GM18498 (cell line): ENCODE results near the gene SETDB2.

Source experiments
- ATAC-seq: cut with Tn5 transposase; IDR thresholded peaks from one replicate; pipeline ENCODE4 v1.9.1; 2021; ENCODE audit warnings: mild to moderate bottlenecking, moderate library complexity; ENCODE audit not compliant: unreplicated experiment

SETDB2 gene

GRCh38 chr13:49428041-49428763, 15.9 kb upstream of the SETDB2 start:
- ATAC-seq, result no peak

GRCh38 chr13:49429121-49429520, 15.0 kb upstream of the SETDB2 start:
- no peak for ATAC-seq

DNA sequence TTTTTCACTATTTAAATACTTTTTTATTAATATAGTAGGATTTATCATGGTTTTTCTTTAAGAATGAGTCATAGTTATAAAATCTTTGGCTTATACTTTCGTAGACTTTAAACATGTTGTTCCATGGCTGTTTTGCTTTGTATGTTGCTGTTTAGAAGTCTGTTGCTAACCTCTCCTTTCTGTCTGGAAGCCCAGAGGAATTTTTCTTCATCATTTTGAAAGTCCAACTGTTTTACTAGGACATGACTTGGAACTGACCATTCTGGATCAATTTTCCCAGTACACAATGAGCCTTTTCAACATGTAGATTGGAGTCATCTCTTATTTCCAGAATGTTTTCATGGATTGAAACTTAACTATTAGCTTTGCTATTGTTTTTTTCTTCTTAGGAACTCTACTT, 8.1 kb upstream of the SETDB2 start:
- ATAC-seq, result no peak

DNA sequence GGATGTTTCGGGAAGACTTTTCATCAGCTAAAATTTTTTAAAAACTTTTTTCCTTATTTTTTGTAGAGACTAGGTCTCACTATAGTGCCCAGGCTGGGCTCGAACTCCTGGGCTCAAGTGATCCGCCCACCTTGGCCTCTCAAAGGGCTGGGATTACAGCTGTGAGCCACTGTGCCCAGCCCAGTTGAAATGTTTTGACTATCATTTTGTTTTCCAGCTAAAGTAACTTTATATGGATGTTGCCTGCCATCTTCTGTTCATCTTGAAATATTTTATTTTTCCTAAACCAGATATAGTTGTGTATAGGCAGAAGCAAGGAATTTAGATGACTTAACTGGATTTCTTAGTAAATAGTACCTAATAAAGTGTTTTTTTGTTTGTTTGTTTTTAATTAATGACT, 7.2 kb upstream of the SETDB2 start:
- no peak for ATAC-seq

GRCh38 chr13:49437705-49438104, 6.4 kb upstream of the SETDB2 start:
- no peak for ATAC-seq

- no peak for ATAC-seq
These were observed 4.5 kb upstream of the SETDB2 start for GRCh38 chr13:49439609-49440008.

- ATAC-seq, result no peak
These were observed 2.8 kb upstream of the SETDB2 start for GRCh38 chr13:49441312-49441711.

DNA sequence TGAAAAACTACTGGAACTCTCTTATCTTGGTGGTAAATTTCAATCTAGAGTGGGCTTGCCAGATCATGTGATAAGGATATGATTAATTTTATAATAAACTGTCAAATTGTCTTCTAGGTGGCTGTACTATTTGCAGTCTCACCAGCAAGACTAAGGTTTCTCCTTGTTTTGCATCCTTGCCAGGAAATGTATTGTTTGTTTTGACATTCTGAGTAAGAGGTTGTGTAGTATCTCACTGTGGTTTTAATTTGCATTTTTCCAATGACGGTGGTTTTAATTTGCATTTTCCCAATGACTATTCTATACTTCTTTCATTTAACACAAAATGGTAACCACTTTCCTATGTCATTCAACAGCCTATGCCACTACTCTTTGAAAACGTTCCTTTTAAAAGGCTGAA, 2.2 kb upstream of the SETDB2 start:
- ATAC-seq, result no peak

- ATAC-seq, result no peak
These were observed 744 bp upstream of the SETDB2 start for GRCh38 chr13:49443357-49443703.

DNA sequence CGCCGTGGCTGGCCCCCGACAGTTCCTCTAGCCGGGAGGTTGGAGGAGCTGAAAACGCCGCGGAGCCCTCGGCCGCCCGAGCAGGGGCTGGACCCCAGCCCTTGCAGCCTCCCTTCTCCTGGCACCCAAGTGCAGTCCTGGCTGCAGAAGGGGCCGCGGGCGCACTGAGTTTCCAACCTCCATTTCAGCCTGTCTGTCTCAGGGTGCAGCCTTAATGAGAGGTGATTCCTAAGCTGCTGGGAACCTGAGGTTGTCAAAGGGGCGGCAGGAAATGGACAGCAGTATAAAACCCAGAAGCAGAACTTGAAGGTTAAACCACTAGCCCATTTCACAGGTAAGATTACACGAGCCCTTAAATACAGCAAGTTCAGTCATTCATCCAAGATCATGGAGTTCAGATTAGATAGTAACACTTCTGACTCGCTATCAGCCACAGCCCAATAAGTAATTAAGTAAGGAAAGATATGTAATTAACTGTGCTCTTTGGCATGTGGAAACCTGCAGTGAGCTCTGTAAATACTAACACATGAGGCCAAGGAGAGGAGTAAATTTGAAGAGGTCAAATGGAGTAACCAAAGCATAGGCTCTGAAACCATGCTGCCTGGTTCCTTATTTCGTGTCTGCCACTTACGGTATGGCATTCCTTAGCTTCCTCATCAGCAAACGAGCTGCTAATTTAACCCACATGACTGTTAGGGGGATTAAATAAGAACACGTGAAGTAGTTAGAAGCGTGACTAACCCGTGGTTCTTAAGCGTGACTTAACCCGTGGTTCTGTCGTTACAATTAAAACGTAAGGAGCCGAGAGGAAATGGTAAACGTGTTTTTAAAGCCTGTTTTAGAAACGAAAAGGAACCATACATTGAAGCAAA, 686 bp downstream of the SETDB2 start:
- ATAC-seq, result no peak

GRCh38 chr13:49446473-49446872, 2.4 kb downstream of the SETDB2 start:
- no peak for ATAC-seq

- ATAC-seq, result no peak
These were observed 4.7 kb downstream of the SETDB2 start for GRCh38 chr13:49448753-49449152.

DNA sequence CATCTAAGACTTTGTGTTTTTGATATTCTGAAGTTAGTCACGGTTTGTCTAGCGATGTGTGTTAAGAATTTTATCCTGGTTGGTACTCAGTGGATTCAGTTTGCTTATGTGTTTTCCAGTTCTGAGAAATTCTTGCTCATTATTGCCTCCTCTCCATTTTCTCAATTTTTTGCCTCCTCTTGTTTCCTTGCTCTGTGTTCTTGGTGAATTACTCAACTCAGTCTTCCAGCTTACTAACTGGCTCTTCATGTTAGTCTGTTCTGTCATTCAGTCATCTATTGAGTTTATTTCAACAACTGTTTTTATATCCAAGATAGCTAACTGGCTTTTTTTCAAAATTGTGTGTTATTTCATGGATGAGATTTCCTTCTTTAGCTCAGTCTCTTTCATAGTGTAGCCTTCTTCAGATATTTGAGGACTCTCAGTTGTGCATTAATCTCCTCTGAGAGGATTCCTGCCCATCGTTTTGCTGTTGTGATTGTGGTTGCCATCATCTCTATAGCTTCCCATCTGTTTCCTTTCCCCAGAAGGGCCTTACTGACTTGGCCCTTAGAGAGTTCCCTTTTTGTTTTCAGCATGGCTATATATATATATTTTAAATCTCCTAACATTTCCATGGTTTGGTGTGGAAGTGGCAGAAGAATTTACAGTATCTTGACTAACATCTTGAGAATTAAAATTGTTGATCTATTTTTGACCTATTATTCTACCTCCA, 6.2 kb downstream of the SETDB2 start:
- no peak for ATAC-seq

GRCh38 chr13:49452725-49453457, 8.8 kb downstream of the SETDB2 start:
- no peak for ATAC-seq

DNA sequence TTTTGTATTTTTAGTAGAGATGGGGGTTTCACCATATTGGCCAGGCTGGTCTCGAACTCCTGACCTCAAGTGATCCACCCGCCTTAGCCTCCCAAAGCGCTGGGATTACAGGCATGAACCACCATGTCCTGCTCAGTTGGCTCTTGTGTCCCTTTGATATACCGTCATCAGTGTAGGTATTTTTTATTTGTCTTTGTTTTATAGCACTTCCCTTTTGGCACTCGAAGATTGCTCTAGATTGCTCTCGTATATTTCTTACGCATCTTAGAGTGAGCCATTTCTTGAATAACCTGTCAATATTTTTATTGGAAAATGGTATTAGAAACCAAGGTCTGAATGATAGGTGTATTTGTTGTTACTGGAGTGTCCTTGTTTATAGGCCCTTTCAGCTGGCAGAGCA, 9.4 kb downstream of the SETDB2 start:
- no peak for ATAC-seq

DNA sequence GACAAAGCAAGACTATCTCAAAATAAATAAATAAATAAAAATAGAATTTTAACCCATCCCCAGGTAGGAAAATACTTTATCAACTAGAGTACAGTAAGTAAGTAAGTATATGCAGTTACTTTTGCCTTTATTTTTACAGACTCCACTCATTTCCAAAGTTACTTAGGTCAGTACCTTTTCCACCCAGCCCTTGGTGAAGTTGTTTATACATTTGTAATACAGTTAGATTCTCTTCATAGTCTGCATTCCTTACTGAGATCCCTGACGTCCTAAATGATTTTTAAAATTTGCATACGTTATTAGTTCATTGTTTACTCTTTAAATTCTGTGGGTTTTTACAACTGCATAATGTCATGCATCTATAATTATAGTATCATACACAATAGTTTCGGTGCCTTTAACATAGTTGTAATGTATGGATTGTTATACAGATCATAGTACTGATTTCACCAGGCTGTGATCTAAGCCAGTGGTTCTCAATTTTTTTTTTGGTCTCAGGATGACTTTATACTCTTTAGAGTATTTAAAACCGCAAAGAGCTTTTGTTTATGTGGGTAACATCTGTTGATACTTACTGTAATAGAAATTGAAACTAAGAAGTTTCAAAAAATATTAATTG, 10.4 kb downstream of the SETDB2 start:
- ATAC-seq, result peak; percentile 90

DNA sequence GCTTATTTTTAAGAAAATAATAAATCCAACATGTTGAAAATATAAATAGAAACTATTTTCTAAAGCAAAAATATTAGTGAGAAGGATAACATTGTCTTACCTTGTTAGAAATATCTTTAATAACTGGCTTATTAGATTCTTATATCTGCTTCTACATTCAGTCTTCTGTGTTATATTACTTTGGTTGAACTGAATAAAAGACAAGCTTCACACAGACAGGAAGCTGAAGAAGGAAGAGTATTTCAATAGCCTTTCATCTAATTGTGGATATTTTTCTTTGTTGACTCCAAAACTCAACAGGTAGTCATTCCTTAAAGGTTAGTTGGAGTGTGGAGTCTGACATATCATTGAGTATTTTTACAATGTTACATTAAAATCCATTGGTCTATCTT, 10.9 kb downstream of the SETDB2 start:
- ATAC-seq, result peak; percentile 29

DNA sequence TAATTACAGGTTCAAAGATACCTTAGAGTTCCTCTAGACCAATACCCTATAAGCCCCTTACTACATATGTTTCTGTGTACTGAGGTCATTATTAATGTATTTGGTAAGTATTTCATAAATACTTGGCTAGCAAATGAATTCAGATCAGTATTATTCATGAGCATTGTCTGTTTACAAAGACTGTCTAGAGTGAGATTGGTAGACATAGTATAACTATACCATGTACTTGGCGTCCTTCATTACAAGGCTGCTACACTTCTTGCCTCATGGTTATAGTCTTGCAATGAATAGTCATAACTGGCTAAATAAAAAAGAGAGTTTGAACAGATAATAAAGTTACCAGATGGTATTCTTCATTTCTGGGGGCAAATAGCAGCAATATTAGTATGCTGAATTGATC, 12.1 kb downstream of the SETDB2 start:
- no peak for ATAC-seq

DNA sequence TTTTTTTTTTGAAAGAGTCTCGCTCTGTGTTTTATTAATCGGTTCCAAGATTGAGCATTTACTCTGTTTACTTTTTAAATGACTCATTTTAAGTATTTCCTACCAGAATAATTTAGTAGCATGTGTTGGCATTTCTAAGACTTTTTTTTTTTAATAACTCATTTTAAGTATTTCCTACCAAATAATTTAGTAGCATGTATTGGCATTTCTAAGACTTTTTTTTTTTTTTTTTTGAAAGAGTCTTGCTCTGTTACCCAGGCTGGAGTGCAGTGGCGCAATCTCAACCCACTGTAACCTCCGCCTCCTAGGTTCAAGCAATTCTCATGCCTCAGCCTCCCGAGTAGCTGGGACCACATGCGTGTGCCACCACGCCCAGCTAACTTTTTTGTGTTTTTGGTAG, 13.1 kb downstream of the SETDB2 start:
- ATAC-seq, result no peak

DNA sequence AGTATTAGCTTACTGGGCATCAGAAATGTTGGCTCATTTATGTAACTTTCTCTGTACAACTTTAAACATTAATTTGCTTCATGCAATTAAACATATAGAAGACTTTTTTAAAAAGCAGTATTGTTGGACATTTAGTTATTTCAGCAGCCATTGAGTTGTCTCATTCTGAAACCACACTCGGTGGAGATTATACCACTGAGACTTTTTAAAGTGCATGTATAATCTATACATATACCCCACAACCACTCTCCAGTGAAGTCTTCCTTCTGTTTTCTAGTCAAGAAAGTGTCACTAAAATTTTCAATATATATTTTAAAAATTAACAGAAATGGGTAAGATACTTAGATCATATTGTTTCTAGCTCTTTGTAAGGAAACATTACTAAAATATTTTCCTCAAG, 15.5 kb downstream of the SETDB2 start:
- no peak for ATAC-seq

DNA sequence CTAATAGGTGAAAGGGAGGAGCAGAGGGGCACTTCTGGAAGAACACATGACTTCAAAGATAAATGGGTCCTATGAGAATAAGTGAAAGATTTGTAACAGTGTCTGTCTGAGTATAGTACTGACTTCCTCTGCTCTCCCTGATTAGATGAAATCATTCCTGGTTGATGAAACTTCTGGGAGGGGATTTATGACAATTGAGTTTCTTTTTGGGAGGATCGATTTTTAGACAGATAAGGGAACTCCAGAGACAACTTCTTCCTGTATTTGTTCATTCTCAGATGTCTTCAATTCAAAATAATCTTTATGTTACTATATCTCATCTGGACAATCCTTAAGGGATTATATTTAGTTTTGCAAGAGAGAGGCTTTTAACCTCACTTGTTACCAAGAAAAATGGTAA, 20.0 kb downstream of the SETDB2 start:
- ATAC-seq, result no peak
